NCI-H446 treated with DMSO at 0.1 percent for 48 hours (cell line): Measurements from ENCODE around the gene IFI27.
"Not testable (repeated sequence)": the region's sequence is repeated elsewhere in the genome, so short reads cannot be mapped to it uniquely, and the experiment has no call there.

Experiments
- DNase-seq: peaks from one replicate; lab custom pipeline; 2025; lab: John Stamatoyannopoulos, UW

The IFI27 gene

GRCh38 chr14:94152676-94153075 is 42.1 kb downstream of the IFI27 start:
- DNase-seq = no peak

GRCh38 chr14:94153750-94154342 is 43.3 kb downstream of the IFI27 start:
- DNase-seq = no peak

GRCh38 chr14:94156143-94156542 is 45.6 kb downstream of the IFI27 start:
- not testable (repeated sequence) for DNase-seq

GRCh38 chr14:94157197-94157596 is 46.7 kb downstream of the IFI27 start:
- DNase-seq = no peak

- DNase-seq = no peak
Observed at GRCh38 chr14:94158239-94158883, 47.8 kb downstream of the IFI27 start.

GRCh38 chr14:94161058-94161457 is 50.5 kb downstream of the IFI27 start:
- no peak for DNase-seq

- DNase-seq = no peak
Observed at GRCh38 chr14:94161981-94162380, 51.4 kb downstream of the IFI27 start.

GRCh38 chr14:94162466-94162865 is 51.9 kb downstream of the IFI27 start:
- DNase-seq = no peak

GRCh38 chr14:94163796-94164195 is 53.3 kb downstream of the IFI27 start:
- DNase-seq = no peak

- DNase-seq = no peak
Observed at GRCh38 chr14:94164685-94165431, 54.3 kb downstream of the IFI27 start.

GRCh38 chr14:94165744-94166143 is 55.2 kb downstream of the IFI27 start:
- no peak for DNase-seq
